ENCODE results near the gene MRAS. TPM values are rescaled to one million over a fixed set of nuclear protein-coding genes. Genes with fewer than 3 reads are reported as not detected.

Gene MRAS
- total RNA-seq, 1 donor from 2014 or later: 55.4 TPM

DNA sequence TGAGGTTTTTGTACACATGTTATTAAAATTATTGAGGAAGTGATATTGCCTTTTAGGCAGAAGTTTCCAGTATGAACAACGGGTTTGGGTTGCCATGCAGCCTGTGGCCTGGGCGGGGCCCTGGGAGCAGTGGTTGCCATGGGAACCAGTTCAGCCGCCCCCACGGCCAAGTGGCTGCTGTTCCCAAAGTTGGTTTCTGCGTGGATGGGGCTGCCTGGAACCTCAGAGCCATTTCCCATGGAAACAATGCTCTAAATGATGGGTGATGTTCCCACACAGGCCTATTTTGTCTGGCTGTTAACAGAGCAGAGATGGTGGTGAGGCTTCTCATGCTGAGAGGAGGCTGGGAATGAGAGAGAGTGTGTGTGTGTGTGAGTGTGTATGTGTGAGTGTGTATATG is 19.5 kb downstream of the MRAS start:
- H3K4me1 Mint-ChIP-seq (ENCODE audit: low read depth, unreplicated experiment): peaks cover 8% of the 10 kb centered on the region
- FAIRE-seq (no peak), DNase-seq (ENCODE audit: low read depth) (peak; percentile 29)
- Histone ChIP-seq H2AFZ (ENCODE audit: low read depth, low read length) (no peak overlapping the region), H4K20me1 (ENCODE audit: insufficient read depth, low read length) (peaks cover 57% of the 10 kb centered on the region), H3K9ac (ENCODE audit: low read length) (no peak overlapping the region), H3K79me2 (ENCODE audit: insufficient read depth, low read length) (peaks cover 4% of the 10 kb centered on the region), H3K9me3 (ENCODE audit: insufficient read depth, low read depth, low read length) (no peaks in the 10 kb centered on the region), H3K36me3 (ENCODE audit: insufficient read depth, low read length) (no peaks in the 10 kb centered on the region), H3K27ac (ENCODE audit: low read depth, low read length) (no peak overlapping the region), H3K27me3 (ENCODE audit: insufficient read depth, low read length) (no peaks in the 10 kb centered on the region), H3K4me3 (ENCODE audit: insufficient read depth, low read depth, low read length) (no peak overlapping the region), H3K4me2 (ENCODE audit: low read length) (no peak overlapping the region), H3K4me1 (ENCODE audit: insufficient read depth, low read length) (no peaks in the 10 kb centered on the region)
- peaks cover 2% of the 10 kb centered on the region for H3K27me3 Mint-ChIP-seq (ENCODE audit: low read depth, unreplicated experiment)
- H3K27ac Mint-ChIP-seq (ENCODE audit: unreplicated experiment): no peak overlapping the region
- H3K4me3 Mint-ChIP-seq (ENCODE audit: unreplicated experiment): no peak overlapping the region
- H3K9me3 Mint-ChIP-seq (ENCODE audit: unreplicated experiment): no peaks in the 10 kb centered on the region
- TF ChIP-seq, protein P1, sequence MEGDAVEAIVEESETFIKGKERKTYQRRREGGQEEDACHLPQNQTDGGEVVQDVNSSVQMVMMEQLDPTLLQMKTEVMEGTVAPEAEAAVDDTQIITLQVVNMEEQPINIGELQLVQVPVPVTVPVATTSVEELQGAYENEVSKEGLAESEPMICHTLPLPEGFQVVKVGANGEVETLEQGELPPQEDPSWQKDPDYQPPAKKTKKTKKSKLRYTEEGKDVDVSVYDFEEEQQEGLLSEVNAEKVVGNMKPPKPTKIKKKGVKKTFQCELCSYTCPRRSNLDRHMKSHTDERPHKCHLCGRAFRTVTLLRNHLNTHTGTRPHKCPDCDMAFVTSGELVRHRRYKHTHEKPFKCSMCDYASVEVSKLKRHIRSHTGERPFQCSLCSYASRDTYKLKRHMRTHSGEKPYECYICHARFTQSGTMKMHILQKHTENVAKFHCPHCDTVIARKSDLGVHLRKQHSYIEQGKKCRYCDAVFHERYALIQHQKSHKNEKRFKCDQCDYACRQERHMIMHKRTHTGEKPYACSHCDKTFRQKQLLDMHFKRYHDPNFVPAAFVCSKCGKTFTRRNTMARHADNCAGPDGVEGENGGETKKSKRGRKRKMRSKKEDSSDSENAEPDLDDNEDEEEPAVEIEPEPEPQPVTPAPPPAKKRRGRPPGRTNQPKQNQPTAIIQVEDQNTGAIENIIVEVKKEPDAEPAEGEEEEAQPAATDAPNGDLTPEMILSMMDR (IDR thresholded peaks at IDR 0.05; ENCODE audit: insufficient read depth, low read depth, low read length): no peak
- TF ChIP-seq EZH2 (IDR thresholded peaks at IDR 0.05; ENCODE audit: insufficient read depth, low read length): no peak
- peaks cover 13% of the 10 kb centered on the region for H3K36me3 Mint-ChIP-seq (ENCODE audit: low read depth, unreplicated experiment)

DNA sequence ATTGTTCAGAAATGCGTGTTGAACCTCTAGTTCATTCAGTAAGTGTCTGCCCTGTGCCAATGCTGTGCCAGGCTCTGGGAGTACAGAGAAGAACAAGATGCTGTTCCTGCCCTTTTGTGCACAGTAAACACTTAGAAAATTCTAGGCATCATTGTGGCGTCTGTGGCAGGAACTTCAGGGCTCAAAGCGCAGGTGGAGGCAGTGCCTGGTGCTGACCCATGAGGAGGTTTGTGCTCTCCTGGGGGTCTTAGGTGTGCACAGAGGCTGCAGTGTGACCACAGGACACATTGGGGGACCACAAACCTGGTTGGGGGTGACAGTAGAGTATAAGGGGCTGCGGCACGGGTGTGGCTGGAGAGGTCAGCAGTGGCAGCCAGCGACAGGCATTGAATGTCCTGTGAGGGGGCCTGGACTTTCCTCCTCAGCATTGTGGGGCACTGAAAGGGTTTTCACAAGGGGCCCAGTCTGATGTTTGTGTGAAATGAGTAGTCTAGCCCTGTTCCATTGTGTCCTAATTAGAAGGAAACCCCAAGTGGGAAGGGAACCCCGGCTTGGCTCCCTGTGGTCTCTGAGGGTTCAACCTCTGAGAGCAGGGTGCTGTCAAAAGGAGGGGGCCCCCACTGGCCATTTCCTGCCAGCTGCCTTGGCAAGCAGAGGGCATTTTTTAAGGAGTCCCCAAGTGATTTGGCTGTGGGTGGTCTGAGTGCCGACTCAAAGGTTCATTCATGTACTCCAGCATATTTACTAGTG is 20.9 kb downstream of the MRAS start:
- no peak for FAIRE-seq
- H3K4me3 ChIP-seq (ENCODE audit: insufficient read depth, low read depth, low read length): no peak overlapping the region
- H3K27ac Mint-ChIP-seq (ENCODE audit: unreplicated experiment): peak overlapping the region; percentile 23
- peaks cover 8% of the 10 kb centered on the region for H3K4me1 Mint-ChIP-seq (ENCODE audit: low read depth, unreplicated experiment)
- H3K4me1 ChIP-seq (ENCODE audit: insufficient read depth, low read length): no peaks in the 10 kb centered on the region
- H3K36me3 Mint-ChIP-seq (ENCODE audit: low read depth, unreplicated experiment): peaks cover 19% of the 10 kb centered on the region
- H3K9me3 ChIP-seq (ENCODE audit: insufficient read depth, low read depth, low read length): no peaks in the 10 kb centered on the region
- no peak for DNase-seq (ENCODE audit: low read depth)
- peaks cover 4% of the 10 kb centered on the region for H3K79me2 ChIP-seq (ENCODE audit: insufficient read depth, low read length)
- H3K9ac ChIP-seq (ENCODE audit: low read length): no peak overlapping the region
- peaks cover 55% of the 10 kb centered on the region for H4K20me1 ChIP-seq (ENCODE audit: insufficient read depth, low read length)
- no peaks in the 10 kb centered on the region for H3K27me3 ChIP-seq (ENCODE audit: insufficient read depth, low read length)
- no peaks in the 10 kb centered on the region for H3K36me3 ChIP-seq (ENCODE audit: insufficient read depth, low read length)
- H3K27me3 Mint-ChIP-seq (ENCODE audit: low read depth, unreplicated experiment): peaks cover 2% of the 10 kb centered on the region
- H2AFZ ChIP-seq (ENCODE audit: low read depth, low read length): no peak overlapping the region
- H3K4me2 ChIP-seq (ENCODE audit: low read length): no peak overlapping the region
- no peak overlapping the region for H3K4me3 Mint-ChIP-seq (ENCODE audit: unreplicated experiment)
- H3K27ac ChIP-seq (ENCODE audit: low read depth, low read length): no peak overlapping the region
- TF ChIP-seq, protein P1 (IDR thresholded peaks at IDR 0.05; ENCODE audit: insufficient read depth, low read depth, low read length): no peak
- no peak for TF ChIP-seq EZH2 (IDR thresholded peaks at IDR 0.05; ENCODE audit: insufficient read depth, low read length)
- no peaks in the 10 kb centered on the region for H3K9me3 Mint-ChIP-seq (ENCODE audit: unreplicated experiment)

DNA sequence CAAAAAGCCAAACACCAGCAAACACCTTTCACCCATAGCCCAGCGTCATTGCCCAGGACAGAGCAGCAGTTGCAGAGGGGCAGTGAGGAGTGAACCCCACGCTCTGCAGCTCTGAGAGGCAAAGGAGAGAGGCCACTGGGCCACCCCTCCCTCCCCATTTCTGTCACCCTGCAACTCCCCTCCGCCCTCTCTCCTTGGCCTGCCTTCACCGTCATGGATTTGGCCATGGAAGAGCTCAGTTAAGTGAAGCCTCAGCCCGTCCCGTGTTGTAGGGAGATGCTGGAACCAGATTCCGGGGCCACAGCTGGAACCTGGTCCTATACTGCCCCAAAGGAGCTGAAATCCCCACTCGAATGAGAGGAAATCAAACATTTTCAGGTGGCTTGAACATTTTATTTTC is 21.9 kb downstream of the MRAS start:
- Histone ChIP-seq H3K36me3 (ENCODE audit: insufficient read depth, low read length) (peaks cover 4% of the 10 kb centered on the region), H3K4me2 (ENCODE audit: low read length) (no peak overlapping the region), H3K9me3 (ENCODE audit: insufficient read depth, low read depth, low read length) (no peaks in the 10 kb centered on the region), H2AFZ (ENCODE audit: low read depth, low read length) (no peak overlapping the region), H3K79me2 (ENCODE audit: insufficient read depth, low read length) (peaks cover 4% of the 10 kb centered on the region), H3K4me3 (ENCODE audit: insufficient read depth, low read depth, low read length) (no peak overlapping the region), H3K27ac (ENCODE audit: low read depth, low read length) (no peak overlapping the region), H3K4me1 (ENCODE audit: insufficient read depth, low read length) (no peaks in the 10 kb centered on the region), H4K20me1 (ENCODE audit: insufficient read depth, low read length) (peaks cover 50% of the 10 kb centered on the region), H3K9ac (ENCODE audit: low read length) (no peak overlapping the region), H3K27me3 (ENCODE audit: insufficient read depth, low read length) (no peaks in the 10 kb centered on the region)
- Mint-ChIP-seq H3K4me3 (ENCODE audit: unreplicated experiment) (no peak overlapping the region), H3K27me3 (ENCODE audit: low read depth, unreplicated experiment) (peaks cover 2% of the 10 kb centered on the region), H3K9me3 (ENCODE audit: unreplicated experiment) (no peaks in the 10 kb centered on the region), H3K36me3 (ENCODE audit: low read depth, unreplicated experiment) (peaks cover 26% of the 10 kb centered on the region), H3K4me1 (ENCODE audit: low read depth, unreplicated experiment) (peaks cover 10% of the 10 kb centered on the region), H3K27ac (ENCODE audit: unreplicated experiment) (no peak overlapping the region)
- DNase-seq (ENCODE audit: low read depth) (no peak), FAIRE-seq (no peak)
- TF ChIP-seq, protein P1 (IDR thresholded peaks at IDR 0.05; ENCODE audit: insufficient read depth, low read depth, low read length): no peak
- no peak for TF ChIP-seq EZH2 (IDR thresholded peaks at IDR 0.05; ENCODE audit: insufficient read depth, low read length)
